ENCODE measurements around the gene LOXL1.

The LOXL1 gene

DNA sequence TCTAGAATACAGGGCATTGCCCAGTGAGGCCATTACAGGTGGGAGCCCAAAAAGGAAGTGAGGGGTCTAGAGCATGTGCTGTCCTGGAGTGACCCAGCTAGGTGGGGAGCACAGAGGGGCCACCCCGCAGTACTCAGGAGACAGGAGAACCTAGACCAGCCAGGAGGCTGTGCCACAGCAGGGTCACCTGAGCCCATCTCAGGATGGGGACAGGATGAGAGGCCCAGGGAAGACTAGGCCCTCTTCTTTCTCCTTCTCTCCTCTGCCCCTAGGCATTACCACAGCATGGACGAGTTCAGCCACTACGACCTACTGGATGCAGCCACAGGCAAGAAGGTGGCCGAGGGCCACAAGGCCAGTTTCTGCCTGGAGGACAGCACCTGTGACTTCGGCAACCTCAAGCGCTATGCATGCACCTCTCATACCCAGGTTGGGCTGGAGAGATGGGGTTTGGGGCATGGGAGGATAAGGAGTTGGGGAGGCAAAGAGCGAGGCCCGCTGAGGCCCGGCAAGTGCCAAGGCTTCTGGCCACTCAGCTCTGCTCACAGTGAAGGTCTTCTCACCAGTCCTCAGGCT lies 20.6 kb downstream of the LOXL1 start:
- H3K9me3 ChIP-seq (ENCODE audit: control insufficient read depth, low read length), result no peaks in the 10 kb centered on the region
- H3K36me3 ChIP-seq (ENCODE audit: control insufficient read depth, insufficient read depth, low read length), result no peaks in the 10 kb centered on the region
- no peaks in the 10 kb centered on the region for H3K27me3 ChIP-seq (ENCODE audit: control insufficient read depth, insufficient read depth, low read length, poor library complexity, severe bottlenecking)
- H3K4me1 ChIP-seq (ENCODE audit: control insufficient read depth, insufficient read depth, low read length), result peaks cover 16% of the 10 kb centered on the region
- no peak overlapping the region for H3K4me3 ChIP-seq (ENCODE audit: insufficient read depth, low read depth, low read length)
- 94 to 97% methylated on average over 9 of the region's 9 CpGs for WGBS, 2 experiments
- H3K27ac ChIP-seq (ENCODE audit: insufficient read depth, low read depth, low read length, poor library complexity, severe bottlenecking), result no peak overlapping the region

DNA sequence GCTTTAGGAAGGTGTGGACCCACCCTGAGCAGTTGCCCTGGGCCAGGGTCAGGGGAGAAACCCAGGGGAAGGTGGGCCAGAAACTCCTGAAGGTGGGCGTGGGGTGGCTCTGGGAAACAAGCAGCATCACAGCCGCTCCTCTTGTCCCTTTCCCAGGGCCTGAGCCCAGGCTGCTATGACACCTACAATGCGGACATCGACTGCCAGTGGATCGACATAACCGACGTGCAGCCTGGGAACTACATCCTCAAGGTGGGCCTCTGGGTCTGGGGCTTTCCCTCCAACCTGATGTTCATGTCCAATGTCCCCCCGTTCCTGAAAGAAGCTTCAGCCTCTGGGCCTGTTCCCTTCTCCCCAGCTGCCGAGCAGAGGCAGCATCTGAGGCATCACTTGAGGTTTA lies 21.4 kb downstream of the LOXL1 start:
- no peaks in the 10 kb centered on the region for H3K36me3 ChIP-seq (ENCODE audit: control insufficient read depth, insufficient read depth, low read length)
- H3K4me1 ChIP-seq (ENCODE audit: control insufficient read depth, insufficient read depth, low read length), result peaks cover 20% of the 10 kb centered on the region
- WGBS, 2 experiments, result 94 to 96% methylated on average over 9 of the region's 9 CpGs
- H3K27ac ChIP-seq (ENCODE audit: insufficient read depth, low read depth, low read length, poor library complexity, severe bottlenecking), result no peak overlapping the region
- no peaks in the 10 kb centered on the region for H3K9me3 ChIP-seq (ENCODE audit: control insufficient read depth, low read length)
- no peak overlapping the region for H3K4me3 ChIP-seq (ENCODE audit: insufficient read depth, low read depth, low read length)
- no peaks in the 10 kb centered on the region for H3K27me3 ChIP-seq (ENCODE audit: control insufficient read depth, insufficient read depth, low read length, poor library complexity, severe bottlenecking)

- Histone ChIP-seq H3K36me3 (ENCODE audit: control insufficient read depth, insufficient read depth, low read length) (no peaks in the 10 kb centered on the region), H3K9me3 (ENCODE audit: control insufficient read depth, low read length) (no peaks in the 10 kb centered on the region), H3K4me3 (ENCODE audit: insufficient read depth, low read depth, low read length) (no peak overlapping the region), H3K27me3 (ENCODE audit: control insufficient read depth, insufficient read depth, low read length, poor library complexity, severe bottlenecking) (no peaks in the 10 kb centered on the region), H3K4me1 (ENCODE audit: control insufficient read depth, insufficient read depth, low read length) (peaks cover 20% of the 10 kb centered on the region), H3K27ac (ENCODE audit: insufficient read depth, low read depth, low read length, poor library complexity, severe bottlenecking) (no peak overlapping the region)
- WGBS, 2 experiments, result 92 to 94% methylated on average over 4 of the region's 4 CpGs
Measured at GRCh38 chr15:73948396-73948795, 22.1 kb downstream of the LOXL1 start.

DNA sequence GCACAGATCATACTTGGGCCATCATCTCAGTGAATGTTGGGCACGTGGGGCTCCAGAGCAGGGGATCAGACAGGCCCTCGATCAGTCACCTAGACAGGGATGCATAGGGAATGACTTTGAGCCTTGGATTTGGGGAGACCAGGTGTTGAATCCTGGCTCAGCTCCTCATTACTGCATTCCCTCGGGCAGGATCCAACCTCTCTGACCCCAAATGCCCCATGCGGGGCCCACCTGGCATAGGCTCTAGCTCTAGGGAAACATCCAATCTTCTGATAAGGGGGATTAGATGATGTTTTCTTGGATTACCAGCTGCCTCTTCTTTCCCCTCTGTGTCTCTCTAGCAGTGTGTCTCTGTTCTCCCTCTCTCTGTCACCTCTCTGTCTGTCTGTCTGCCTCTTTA lies 22.7 kb downstream of the LOXL1 start:
- no peaks in the 10 kb centered on the region for H3K36me3 ChIP-seq (ENCODE audit: control insufficient read depth, insufficient read depth, low read length)
- 76 to 82% methylated on average over 4 of the region's 4 CpGs for WGBS, 2 experiments
- no peaks in the 10 kb centered on the region for H3K27me3 ChIP-seq (ENCODE audit: control insufficient read depth, insufficient read depth, low read length, poor library complexity, severe bottlenecking)

GRCh38 chr15:73949496-73949895 lies 23.2 kb downstream of the LOXL1 start:
- Histone ChIP-seq H3K27me3 (ENCODE audit: control insufficient read depth, insufficient read depth, low read length, poor library complexity, severe bottlenecking) (no peaks in the 10 kb centered on the region), H3K36me3 (ENCODE audit: control insufficient read depth, insufficient read depth, low read length) (no peaks in the 10 kb centered on the region), H3K9me3 (ENCODE audit: control insufficient read depth, low read length) (no peaks in the 10 kb centered on the region), H3K27ac (ENCODE audit: insufficient read depth, low read depth, low read length, poor library complexity, severe bottlenecking) (no peak overlapping the region), H3K4me3 (ENCODE audit: insufficient read depth, low read depth, low read length) (no peak overlapping the region), H3K4me1 (ENCODE audit: control insufficient read depth, insufficient read depth, low read length) (peaks cover 16% of the 10 kb centered on the region)
- 93 to 96% methylated on average over 10 of the region's 10 CpGs for WGBS, 2 experiments

More for the DNA sequence above, 22.7 kb downstream of the LOXL1 start:
- H3K4me1 ChIP-seq (ENCODE audit: control insufficient read depth, insufficient read depth, low read length), result peaks cover 20% of the 10 kb centered on the region
- no peak overlapping the region for H3K27ac ChIP-seq (ENCODE audit: insufficient read depth, low read depth, low read length, poor library complexity, severe bottlenecking)
- no peak overlapping the region for H3K4me3 ChIP-seq (ENCODE audit: insufficient read depth, low read depth, low read length)
- no peaks in the 10 kb centered on the region for H3K9me3 ChIP-seq (ENCODE audit: control insufficient read depth, low read length)

DNA sequence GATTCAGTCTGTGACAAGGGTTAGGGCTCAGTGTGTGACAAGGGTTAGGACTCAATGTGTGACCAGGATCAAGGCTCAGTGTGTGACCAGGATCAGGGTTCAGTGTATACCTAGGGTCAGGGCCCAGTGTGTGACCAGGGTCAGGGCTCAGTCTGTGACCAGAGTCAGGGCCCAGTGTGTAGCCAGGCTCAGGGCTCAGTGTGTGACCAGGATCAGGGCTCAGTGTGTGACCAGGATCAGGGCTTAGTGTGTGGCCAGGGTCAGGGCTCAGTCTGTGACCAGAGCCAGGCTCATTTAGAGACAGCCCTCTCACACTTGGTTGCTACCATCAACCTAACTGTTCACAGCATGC lies 24.2 kb downstream of the LOXL1 start:
- no peaks in the 10 kb centered on the region for H3K36me3 ChIP-seq (ENCODE audit: control insufficient read depth, insufficient read depth, low read length)
- H3K27me3 ChIP-seq (ENCODE audit: control insufficient read depth, insufficient read depth, low read length, poor library complexity, severe bottlenecking), result no peaks in the 10 kb centered on the region
- no peak overlapping the region for H3K4me3 ChIP-seq (ENCODE audit: insufficient read depth, low read depth, low read length)
- H3K27ac ChIP-seq (ENCODE audit: insufficient read depth, low read depth, low read length, poor library complexity, severe bottlenecking), result no peak overlapping the region
- no peaks in the 10 kb centered on the region for H3K9me3 ChIP-seq (ENCODE audit: control insufficient read depth, low read length)
- peaks cover 15% of the 10 kb centered on the region for H3K4me1 ChIP-seq (ENCODE audit: control insufficient read depth, insufficient read depth, low read length)

GRCh38 chr15:73950831-73951561 lies 24.7 kb downstream of the LOXL1 start:
- Histone ChIP-seq H3K4me1 (ENCODE audit: control insufficient read depth, insufficient read depth, low read length) (peaks cover 15% of the 10 kb centered on the region), H3K4me3 (ENCODE audit: insufficient read depth, low read depth, low read length) (no peak overlapping the region), H3K27ac (ENCODE audit: insufficient read depth, low read depth, low read length, poor library complexity, severe bottlenecking) (no peak overlapping the region), H3K9me3 (ENCODE audit: control insufficient read depth, low read length) (no peaks in the 10 kb centered on the region), H3K36me3 (ENCODE audit: control insufficient read depth, insufficient read depth, low read length) (no peaks in the 10 kb centered on the region), H3K27me3 (ENCODE audit: control insufficient read depth, insufficient read depth, low read length, poor library complexity, severe bottlenecking) (no peaks in the 10 kb centered on the region)
- 13 to 14% methylated on average over 15 of the region's 15 CpGs for WGBS, 2 experiments

DNA sequence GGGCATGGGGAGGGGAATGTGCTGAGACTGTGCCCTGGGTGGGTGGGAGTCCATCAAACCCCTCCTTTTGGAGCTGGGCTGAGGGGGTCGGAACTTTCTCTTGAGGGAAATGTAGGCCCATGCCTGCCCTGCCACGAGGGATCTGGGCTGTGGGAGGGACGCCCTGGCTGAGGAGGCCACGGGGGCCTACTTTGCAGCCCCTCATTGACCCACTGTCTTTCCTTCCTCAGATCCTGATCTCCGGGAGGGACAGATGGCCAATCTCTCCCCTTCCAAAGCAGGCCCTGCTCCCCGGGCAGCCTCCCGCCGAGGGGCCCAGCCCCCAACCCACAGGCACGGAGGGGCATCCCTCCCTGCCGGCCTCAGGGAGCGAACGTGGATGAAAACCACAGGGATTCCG lies 25.3 kb downstream of the LOXL1 start:
- WGBS, 2 experiments, result 58 to 59% methylated on average over 12 of the region's 13 CpGs
- H3K4me1 ChIP-seq (ENCODE audit: control insufficient read depth, insufficient read depth, low read length), result peaks cover 15% of the 10 kb centered on the region
- H3K27me3 ChIP-seq (ENCODE audit: control insufficient read depth, insufficient read depth, low read length, poor library complexity, severe bottlenecking), result no peaks in the 10 kb centered on the region
- no peaks in the 10 kb centered on the region for H3K36me3 ChIP-seq (ENCODE audit: control insufficient read depth, insufficient read depth, low read length)
- no peak overlapping the region for H3K4me3 ChIP-seq (ENCODE audit: insufficient read depth, low read depth, low read length)
- no peaks in the 10 kb centered on the region for H3K9me3 ChIP-seq (ENCODE audit: control insufficient read depth, low read length)
- no peak overlapping the region for H3K27ac ChIP-seq (ENCODE audit: insufficient read depth, low read depth, low read length, poor library complexity, severe bottlenecking)

GRCh38 chr15:73952171-73952912 lies 26.1 kb downstream of the LOXL1 start:
- no peaks in the 10 kb centered on the region for H3K9me3 ChIP-seq (ENCODE audit: control insufficient read depth, low read length)
- no peaks in the 10 kb centered on the region for H3K36me3 ChIP-seq (ENCODE audit: control insufficient read depth, insufficient read depth, low read length)
- H3K27me3 ChIP-seq (ENCODE audit: control insufficient read depth, insufficient read depth, low read length, poor library complexity, severe bottlenecking), result no peaks in the 10 kb centered on the region
- H3K4me3 ChIP-seq (ENCODE audit: insufficient read depth, low read depth, low read length), result no peak overlapping the region
- peaks cover 15% of the 10 kb centered on the region for H3K4me1 ChIP-seq (ENCODE audit: control insufficient read depth, insufficient read depth, low read length)
- WGBS, 2 experiments, result 91% methylated on average over 21 of the region's 21 CpGs
- no peak overlapping the region for H3K27ac ChIP-seq (ENCODE audit: insufficient read depth, low read depth, low read length, poor library complexity, severe bottlenecking)

DNA sequence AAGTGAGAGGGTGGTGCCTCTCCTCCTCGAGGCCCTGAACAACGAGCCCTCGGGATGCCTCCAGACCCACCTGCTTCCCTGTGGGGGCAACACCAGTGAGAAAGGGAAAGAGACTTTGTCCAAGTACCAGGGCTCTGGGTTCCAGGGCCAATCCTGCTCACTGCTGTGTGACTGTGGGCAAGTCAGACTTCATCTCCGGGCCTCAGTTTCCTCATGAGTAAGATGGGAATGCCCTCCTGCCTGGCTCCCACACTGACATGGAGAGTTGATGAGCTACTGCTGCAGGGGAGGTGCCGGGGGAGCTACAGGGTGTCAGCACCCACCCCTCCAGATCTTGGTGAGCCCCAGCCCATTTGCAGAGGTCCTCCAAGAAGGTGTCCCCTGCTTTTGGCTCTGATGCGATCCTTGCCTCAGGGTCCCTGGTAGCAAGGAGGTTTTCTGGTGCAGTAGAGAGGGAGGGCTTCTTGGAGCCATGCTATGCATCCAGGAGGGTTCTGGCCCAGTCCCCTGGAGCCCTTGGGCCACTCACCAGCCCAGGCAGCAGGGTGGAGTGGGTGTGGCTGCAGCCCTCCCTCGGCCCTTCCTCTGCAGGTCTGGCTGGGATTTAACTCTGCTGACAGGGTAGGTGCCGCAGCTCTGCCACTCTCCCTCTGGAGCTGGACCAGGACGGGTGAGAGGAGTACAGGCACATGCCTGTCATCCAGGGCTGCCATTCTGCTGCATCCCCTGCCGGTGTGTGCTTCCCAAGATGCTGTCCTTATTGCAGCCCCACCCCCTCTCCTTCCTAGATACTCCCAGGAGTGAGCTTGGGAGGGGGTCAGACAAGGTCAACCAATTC lies 26.9 kb downstream of the LOXL1 start:
- H3K4me3 ChIP-seq (ENCODE audit: insufficient read depth, low read depth, low read length), result no peak overlapping the region
- H3K27me3 ChIP-seq (ENCODE audit: control insufficient read depth, insufficient read depth, low read length, poor library complexity, severe bottlenecking), result no peaks in the 10 kb centered on the region
- H3K9me3 ChIP-seq (ENCODE audit: control insufficient read depth, low read length), result no peaks in the 10 kb centered on the region
- H3K4me1 ChIP-seq (ENCODE audit: control insufficient read depth, insufficient read depth, low read length), result peaks cover 15% of the 10 kb centered on the region
- WGBS, 2 experiments, result 89 to 92% methylated on average over 10 of the region's 10 CpGs
- H3K36me3 ChIP-seq (ENCODE audit: control insufficient read depth, insufficient read depth, low read length), result no peaks in the 10 kb centered on the region
- no peak overlapping the region for H3K27ac ChIP-seq (ENCODE audit: insufficient read depth, low read depth, low read length, poor library complexity, severe bottlenecking)
